Ishikawa (cell line): ENCODE data around the gene SERPINI1.

Experiments
- NFIC ChIP-seq: IDR thresholded peaks from 2 replicates; pipeline ENCODE4 v1.6.1; 2012
- REST ChIP-seq: IDR thresholded peaks from 2 replicates; pipeline ENCODE4 v1.6.1; 2012; ENCODE audit warnings: low read depth, mild to moderate bottlenecking
- TCF12 ChIP-seq: IDR thresholded peaks from 2 replicates; pipeline ENCODE4 v1.6.1; 2012; ENCODE audit warnings: low read depth

- TF ChIP-seq REST (no peak), NFIC (no peak; the same call in 1 of the 2 replicates), TCF12 (peak; percentile 29; the same call in 1 of the 2 replicates)
Measured at GRCh38 chr3:167734498-167735232, 856 bp upstream of the SERPINI1 start, which contains the start of gene PDCD10.
